ENCODE results near the gene CAT.

- peak; percentile 90 to 97 (median 94) for TF ChIP-seq POLR2A (IDR thresholded peaks at IDR 0.05)
- TF ChIP-seq, protein P1, sequence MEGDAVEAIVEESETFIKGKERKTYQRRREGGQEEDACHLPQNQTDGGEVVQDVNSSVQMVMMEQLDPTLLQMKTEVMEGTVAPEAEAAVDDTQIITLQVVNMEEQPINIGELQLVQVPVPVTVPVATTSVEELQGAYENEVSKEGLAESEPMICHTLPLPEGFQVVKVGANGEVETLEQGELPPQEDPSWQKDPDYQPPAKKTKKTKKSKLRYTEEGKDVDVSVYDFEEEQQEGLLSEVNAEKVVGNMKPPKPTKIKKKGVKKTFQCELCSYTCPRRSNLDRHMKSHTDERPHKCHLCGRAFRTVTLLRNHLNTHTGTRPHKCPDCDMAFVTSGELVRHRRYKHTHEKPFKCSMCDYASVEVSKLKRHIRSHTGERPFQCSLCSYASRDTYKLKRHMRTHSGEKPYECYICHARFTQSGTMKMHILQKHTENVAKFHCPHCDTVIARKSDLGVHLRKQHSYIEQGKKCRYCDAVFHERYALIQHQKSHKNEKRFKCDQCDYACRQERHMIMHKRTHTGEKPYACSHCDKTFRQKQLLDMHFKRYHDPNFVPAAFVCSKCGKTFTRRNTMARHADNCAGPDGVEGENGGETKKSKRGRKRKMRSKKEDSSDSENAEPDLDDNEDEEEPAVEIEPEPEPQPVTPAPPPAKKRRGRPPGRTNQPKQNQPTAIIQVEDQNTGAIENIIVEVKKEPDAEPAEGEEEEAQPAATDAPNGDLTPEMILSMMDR (IDR thresholded peaks at IDR 0.05), result no peak
Measured at GRCh38 chr11:34438529-34439507, at the start of gene CAT.

All from body of pancreas (tissue), 4 donors.